Loucy (cell line): ENCODE data around the gene SLC22A3.

Experiments
- EZH2phosphoT487 ChIP-seq: fragments of 200-600 bp; IDR thresholded peaks from 2 replicates; pipeline ENCODE4 v1.6.1; 2018; ENCODE audit warnings: antibody characterized with exemption, mild to moderate bottlenecking, moderate library complexity, borderline replicate concordance
- TF ChIP-seq, protein P1 (sequence below): fragments of 200-600 bp; sonication (generic); conservative IDR thresholded peaks from 2 replicates; pipeline ENCODE4 v1.5.1; 2014; ENCODE audit warnings: mild to moderate bottlenecking, antibody characterized with exemption, low read length

DNA sequence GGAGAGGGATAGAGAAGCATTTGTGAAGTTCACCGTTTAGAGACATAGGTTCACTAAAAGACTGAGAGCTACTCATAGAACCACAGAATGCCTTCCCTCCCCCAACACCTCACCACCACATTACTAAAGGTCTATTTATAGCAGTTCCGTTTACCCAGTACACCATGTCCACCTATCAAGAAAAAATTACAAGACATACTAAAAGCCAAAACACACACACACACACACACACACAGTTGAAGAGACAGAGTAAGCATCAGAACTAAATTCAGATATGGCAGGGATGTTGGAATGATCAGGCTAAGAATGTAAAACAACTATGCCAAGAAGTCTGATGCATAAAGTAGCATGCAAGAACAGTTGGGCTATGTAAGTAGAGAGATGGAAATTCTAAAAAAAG lies 52.3 kb downstream of the SLC22A3 start:
- TF ChIP-seq, protein P1, sequence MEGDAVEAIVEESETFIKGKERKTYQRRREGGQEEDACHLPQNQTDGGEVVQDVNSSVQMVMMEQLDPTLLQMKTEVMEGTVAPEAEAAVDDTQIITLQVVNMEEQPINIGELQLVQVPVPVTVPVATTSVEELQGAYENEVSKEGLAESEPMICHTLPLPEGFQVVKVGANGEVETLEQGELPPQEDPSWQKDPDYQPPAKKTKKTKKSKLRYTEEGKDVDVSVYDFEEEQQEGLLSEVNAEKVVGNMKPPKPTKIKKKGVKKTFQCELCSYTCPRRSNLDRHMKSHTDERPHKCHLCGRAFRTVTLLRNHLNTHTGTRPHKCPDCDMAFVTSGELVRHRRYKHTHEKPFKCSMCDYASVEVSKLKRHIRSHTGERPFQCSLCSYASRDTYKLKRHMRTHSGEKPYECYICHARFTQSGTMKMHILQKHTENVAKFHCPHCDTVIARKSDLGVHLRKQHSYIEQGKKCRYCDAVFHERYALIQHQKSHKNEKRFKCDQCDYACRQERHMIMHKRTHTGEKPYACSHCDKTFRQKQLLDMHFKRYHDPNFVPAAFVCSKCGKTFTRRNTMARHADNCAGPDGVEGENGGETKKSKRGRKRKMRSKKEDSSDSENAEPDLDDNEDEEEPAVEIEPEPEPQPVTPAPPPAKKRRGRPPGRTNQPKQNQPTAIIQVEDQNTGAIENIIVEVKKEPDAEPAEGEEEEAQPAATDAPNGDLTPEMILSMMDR = no peak
- no peak for TF ChIP-seq EZH2phosphoT487
